ENCODE data around the gene FAM219B. TPM values are rescaled to one million over a fixed set of nuclear protein-coding genes. Genes with fewer than 3 reads are reported as not detected.
"Not testable (repeated sequence)": the region's sequence is repeated elsewhere in the genome, so short reads cannot be mapped to it uniquely, and the experiment has no call there.

The FAM219B gene
- total and polyA plus RNA-seq, 4 donors = 67.0 to 105 (median 77.6) TPM

GRCh38 chr15:74906067-74906449 lies 593 bp downstream of the FAM219B start:
- peaks cover 35% of the 10 kb centered on the region for H3K36me3 ChIP-seq (ENCODE audit: control insufficient read depth, insufficient read depth, low read length)
- H3K4me1 ChIP-seq (ENCODE audit: control insufficient read depth, insufficient read depth, low read length) = peaks cover 25% of the 10 kb centered on the region
- DNase-seq (ENCODE audit: low read depth in 4 of 6, low spot score in 6 of 6) = peak in 3 of 6 donors; percentile 14 to 76 (median 65)
- H3K9me3 ChIP-seq (ENCODE audit: control insufficient read depth, insufficient read depth, low read length) = no peaks in the 10 kb centered on the region
- 0% methylated on average over 19 of the region's 20 CpGs for WGBS (ENCODE audit: insufficient coverage)
- peak overlapping the region; percentile 94 for H3K27ac ChIP-seq (ENCODE audit: low read depth, low read length)
- H3K27me3 ChIP-seq (ENCODE audit: control insufficient read depth, insufficient read depth, low read length) = no peaks in the 10 kb centered on the region
- H3K4me3 ChIP-seq (ENCODE audit: low read depth, low read length) = peak overlapping the region; percentile 89

GRCh38 chr15:74904190-74904805 lies 2.4 kb downstream of the FAM219B start:
- no peak overlapping the region for H3K4me3 ChIP-seq (ENCODE audit: low read depth, low read length)
- 89% methylated on average over 7 of the region's 7 CpGs for WGBS (ENCODE audit: insufficient coverage)
- no peaks in the 10 kb centered on the region for H3K27me3 ChIP-seq (ENCODE audit: control insufficient read depth, insufficient read depth, low read length)
- H3K4me1 ChIP-seq (ENCODE audit: control insufficient read depth, insufficient read depth, low read length) = peaks cover 25% of the 10 kb centered on the region
- H3K36me3 ChIP-seq (ENCODE audit: control insufficient read depth, insufficient read depth, low read length) = peaks cover 48% of the 10 kb centered on the region
- no peak overlapping the region for H3K27ac ChIP-seq (ENCODE audit: low read depth, low read length)
- no peak for DNase-seq (ENCODE audit: low read depth in 4 of 6, low spot score in 6 of 6)
- H3K9me3 ChIP-seq (ENCODE audit: control insufficient read depth, insufficient read depth, low read length) = no peaks in the 10 kb centered on the region

- 100% methylated on average over 1 of the region's 1 CpG for WGBS (ENCODE audit: insufficient coverage)
- DNase-seq (ENCODE audit: low read depth in 4 of 6, low spot score in 6 of 6) = no peak
- H3K9me3 ChIP-seq (ENCODE audit: control insufficient read depth, insufficient read depth, low read length) = no peaks in the 10 kb centered on the region
- no peak overlapping the region for H3K27ac ChIP-seq (ENCODE audit: low read depth, low read length)
- peaks cover 54% of the 10 kb centered on the region for H3K36me3 ChIP-seq (ENCODE audit: control insufficient read depth, insufficient read depth, low read length)
- H3K4me3 ChIP-seq (ENCODE audit: low read depth, low read length) = no peak overlapping the region
- peaks cover 25% of the 10 kb centered on the region for H3K4me1 ChIP-seq (ENCODE audit: control insufficient read depth, insufficient read depth, low read length)
- no peaks in the 10 kb centered on the region for H3K27me3 ChIP-seq (ENCODE audit: control insufficient read depth, insufficient read depth, low read length)
Measured at GRCh38 chr15:74903676-74904075, 3.0 kb downstream of the FAM219B start.

DNA sequence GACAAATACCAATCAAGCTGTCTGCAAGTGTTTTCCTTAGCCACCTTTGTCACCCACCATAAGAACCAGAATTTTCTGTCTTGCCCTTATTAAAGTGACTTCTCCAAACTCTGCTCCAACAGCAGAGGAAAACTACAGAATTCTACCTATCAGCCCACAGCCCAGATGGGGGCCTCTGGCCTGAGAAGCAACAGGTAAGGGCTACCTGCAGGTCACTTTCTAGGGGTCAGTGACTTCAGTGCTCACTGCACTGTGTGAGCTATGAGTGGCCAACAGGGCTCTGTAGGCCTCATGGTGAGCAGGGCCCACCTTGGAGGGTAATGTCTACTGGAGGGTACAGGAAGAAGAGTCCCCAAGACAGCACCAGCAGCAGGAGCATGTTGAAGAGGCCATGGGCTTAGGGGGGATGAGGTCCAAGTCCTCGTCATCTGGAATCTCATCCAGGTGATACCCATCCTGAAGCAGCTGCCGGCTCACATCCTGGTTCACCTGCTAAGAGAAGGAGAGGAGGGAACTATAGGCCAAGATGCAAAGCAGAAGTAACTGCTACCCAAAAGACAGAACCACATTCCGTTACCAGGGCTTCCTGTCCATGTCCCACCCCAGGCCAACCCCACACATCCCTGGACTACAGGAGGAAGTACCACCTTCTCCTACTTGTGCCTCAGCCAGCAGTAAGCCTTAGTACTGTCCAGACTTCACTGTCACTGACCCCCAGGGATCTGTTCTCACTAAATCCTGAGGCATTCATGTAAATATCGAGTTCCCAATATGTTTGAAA lies 4.2 kb downstream of the FAM219B start:
- Histone ChIP-seq H3K4me1 (ENCODE audit: control insufficient read depth, insufficient read depth, low read length) (peaks cover 22% of the 10 kb centered on the region), H3K27me3 (ENCODE audit: control insufficient read depth, insufficient read depth, low read length) (no peaks in the 10 kb centered on the region), H3K36me3 (ENCODE audit: control insufficient read depth, insufficient read depth, low read length) (peaks cover 64% of the 10 kb centered on the region), H3K27ac (ENCODE audit: low read depth, low read length) (no peak overlapping the region), H3K4me3 (ENCODE audit: low read depth, low read length) (no peak overlapping the region), H3K9me3 (ENCODE audit: control insufficient read depth, insufficient read depth, low read length) (no peaks in the 10 kb centered on the region)
- WGBS (ENCODE audit: insufficient coverage) = 95% methylated on average over 4 of the region's 4 CpGs
- no peak for DNase-seq (ENCODE audit: low read depth in 4 of 6, low spot score in 6 of 6)

DNA sequence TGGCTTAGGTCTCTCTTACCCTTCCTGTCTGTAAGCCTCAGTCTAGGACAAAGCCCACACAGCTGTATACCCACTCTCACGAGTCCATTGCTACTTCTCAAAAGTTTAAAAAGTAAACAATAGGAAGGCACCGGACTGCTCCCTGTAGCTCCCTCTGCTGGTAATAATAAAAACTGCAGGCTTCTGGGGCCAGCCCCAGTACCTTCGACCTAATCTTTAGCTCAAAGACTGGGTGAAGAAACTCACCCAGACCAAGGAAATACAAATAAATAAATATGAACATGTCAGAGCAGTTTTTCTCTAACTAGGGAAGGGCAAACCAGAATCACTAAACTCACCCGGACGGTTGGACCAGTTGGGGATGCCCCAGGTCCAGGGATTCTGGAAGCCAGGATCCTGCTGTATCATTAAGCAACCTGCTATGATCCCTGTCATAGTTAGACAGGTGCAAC lies 5.0 kb downstream of the FAM219B start:
- peak in 3 of 6 donors; percentile 33 to 84 (median 65) for DNase-seq (ENCODE audit: low read depth in 4 of 6, low spot score in 6 of 6)
- Histone ChIP-seq H3K27ac (ENCODE audit: low read depth, low read length) (no peak overlapping the region), H3K4me3 (ENCODE audit: low read depth, low read length) (no peak overlapping the region), H3K27me3 (ENCODE audit: control insufficient read depth, insufficient read depth, low read length) (no peaks in the 10 kb centered on the region), H3K4me1 (ENCODE audit: control insufficient read depth, insufficient read depth, low read length) (peaks cover 15% of the 10 kb centered on the region), H3K9me3 (ENCODE audit: control insufficient read depth, insufficient read depth, low read length) (no peaks in the 10 kb centered on the region), H3K36me3 (ENCODE audit: control insufficient read depth, insufficient read depth, low read length) (peaks cover 71% of the 10 kb centered on the region)
- 38% methylated on average over 3 of the region's 5 CpGs for WGBS (ENCODE audit: insufficient coverage)

- Histone ChIP-seq H3K4me1 (ENCODE audit: control insufficient read depth, insufficient read depth, low read length) (peaks cover 2% of the 10 kb centered on the region), H3K36me3 (ENCODE audit: control insufficient read depth, insufficient read depth, low read length) (peaks cover 64% of the 10 kb centered on the region), H3K4me3 (ENCODE audit: low read depth, low read length) (no peak overlapping the region), H3K9me3 (ENCODE audit: control insufficient read depth, insufficient read depth, low read length) (no peaks in the 10 kb centered on the region), H3K27me3 (ENCODE audit: control insufficient read depth, insufficient read depth, low read length) (no peaks in the 10 kb centered on the region), H3K27ac (ENCODE audit: low read depth, low read length) (no peak overlapping the region)
- DNase-seq (ENCODE audit: low read depth in 4 of 6, low spot score in 6 of 6) = no peak
- WGBS (ENCODE audit: insufficient coverage) = 85% methylated on average over 6 of the region's 6 CpGs
Measured at GRCh38 chr15:74897300-74897701, 9.3 kb downstream of the FAM219B start.

GRCh38 chr15:74896316-74896715 lies 10.3 kb downstream of the FAM219B start:
- no peak for DNase-seq (ENCODE audit: low read depth in 4 of 6, low spot score in 6 of 6)
- Histone ChIP-seq H3K4me1 (ENCODE audit: control insufficient read depth, insufficient read depth, low read length) (peaks cover 3% of the 10 kb centered on the region), H3K9me3 (ENCODE audit: control insufficient read depth, insufficient read depth, low read length) (no peaks in the 10 kb centered on the region), H3K36me3 (ENCODE audit: control insufficient read depth, insufficient read depth, low read length) (peaks cover 70% of the 10 kb centered on the region), H3K27me3 (ENCODE audit: control insufficient read depth, insufficient read depth, low read length) (no peaks in the 10 kb centered on the region), H3K27ac (ENCODE audit: low read depth, low read length) (no peak overlapping the region), H3K4me3 (ENCODE audit: low read depth, low read length) (no peak overlapping the region)
- whole genome bisulfite sequencing (ENCODE audit: insufficient coverage) = 94% methylated on average over 2 of the region's 3 CpGs

DNA sequence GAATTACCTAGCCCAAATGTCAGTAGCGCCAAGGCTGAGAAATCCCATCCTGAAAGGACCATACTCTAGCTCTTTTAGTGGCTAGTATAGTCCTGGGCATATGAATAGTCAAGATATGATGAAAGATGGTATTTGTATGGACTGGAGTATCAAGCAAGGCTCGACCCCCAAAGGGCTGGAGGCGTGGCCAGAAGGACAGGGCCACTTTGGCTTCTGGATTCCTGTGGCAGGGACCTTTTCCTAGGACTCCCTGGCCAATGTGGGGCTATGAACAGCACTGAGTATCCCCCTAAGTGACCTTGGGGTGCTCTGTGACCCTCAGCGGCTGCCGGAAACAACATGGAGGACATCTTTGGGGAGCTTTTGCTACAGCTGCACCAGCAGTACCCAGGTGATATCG lies 10.8 kb downstream of the FAM219B start:
- no peak overlapping the region for H3K4me3 ChIP-seq (ENCODE audit: low read depth, low read length)
- 96% methylated on average over 5 of the region's 6 CpGs for WGBS (ENCODE audit: insufficient coverage)
- H3K36me3 ChIP-seq (ENCODE audit: control insufficient read depth, insufficient read depth, low read length) = peaks cover 69% of the 10 kb centered on the region
- H3K4me1 ChIP-seq (ENCODE audit: control insufficient read depth, insufficient read depth, low read length) = peaks cover 3% of the 10 kb centered on the region
- DNase-seq (ENCODE audit: low read depth in 4 of 6, low spot score in 6 of 6) = no peak
- no peaks in the 10 kb centered on the region for H3K27me3 ChIP-seq (ENCODE audit: control insufficient read depth, insufficient read depth, low read length)
- no peak overlapping the region for H3K27ac ChIP-seq (ENCODE audit: low read depth, low read length)
- H3K9me3 ChIP-seq (ENCODE audit: control insufficient read depth, insufficient read depth, low read length) = no peaks in the 10 kb centered on the region

GRCh38 chr15:74894383-74894782 lies 12.3 kb downstream of the FAM219B start:
- H3K4me1 ChIP-seq (ENCODE audit: control insufficient read depth, insufficient read depth, low read length) = peaks cover 13% of the 10 kb centered on the region
- H3K4me3 ChIP-seq (ENCODE audit: low read depth, low read length); H3K27me3 ChIP-seq (ENCODE audit: control insufficient read depth, insufficient read depth, low read length); H3K9me3 ChIP-seq (ENCODE audit: control insufficient read depth, insufficient read depth, low read length); DNase-seq (ENCODE audit: low read depth in 4 of 6, low spot score in 6 of 6); H3K27ac ChIP-seq (ENCODE audit: low read depth, low read length): not testable (repeated sequence)
- peaks cover 60% of the 10 kb centered on the region for H3K36me3 ChIP-seq (ENCODE audit: control insufficient read depth, insufficient read depth, low read length)
- WGBS (ENCODE audit: insufficient coverage) = 96% methylated on average over 4 of the region's 7 CpGs

- no peak overlapping the region for H3K4me3 ChIP-seq (ENCODE audit: low read depth, low read length)
- peaks cover 52% of the 10 kb centered on the region for H3K36me3 ChIP-seq (ENCODE audit: control insufficient read depth, insufficient read depth, low read length)
- 82% methylated on average over 2 of the region's 3 CpGs for WGBS (ENCODE audit: insufficient coverage)
- H3K9me3 ChIP-seq (ENCODE audit: control insufficient read depth, insufficient read depth, low read length) = no peaks in the 10 kb centered on the region
- no peaks in the 10 kb centered on the region for H3K27me3 ChIP-seq (ENCODE audit: control insufficient read depth, insufficient read depth, low read length)
- peaks cover 20% of the 10 kb centered on the region for H3K4me1 ChIP-seq (ENCODE audit: control insufficient read depth, insufficient read depth, low read length)
- DNase-seq (ENCODE audit: low read depth in 4 of 6, low spot score in 6 of 6) = no peak
- no peak overlapping the region for H3K27ac ChIP-seq (ENCODE audit: low read depth, low read length)
Measured at GRCh38 chr15:74893627-74894026, 13.0 kb downstream of the FAM219B start.
